CD4-positive, alpha-beta T cell (primary cell): ENCODE results near the gene THADA. TPM values are rescaled to one million over a fixed set of nuclear protein-coding genes. Genes with fewer than 3 reads are reported as not detected.
A peak's percentile ranks its signal among the peaks of the same experiment; 100 is the strongest.

Experiments used
- ATAC-seq: fragments of 200-7000 bp; cut with Tn5 transposase; one replicate; pipeline ENCODE4 v1.10.0; 2022; ENCODE audit warnings: mild to moderate bottlenecking; ENCODE audit not compliant: poor library complexity
- CTCF ChIA-PET: fragments of 350-600 bp; sonication (Branson Sonifier 250); formaldehyde crosslinking; loops from one replicate; lab custom pipeline; 2021; ENCODE audit warnings: antibody characterized with exemption, inconsistent platforms; lab: Charles Lee
- POLR2A ChIA-PET: fragments of 350-600 bp; sonication (Branson Sonifier 250); formaldehyde crosslinking; loops from one replicate; lab custom pipeline; 2021; ENCODE audit warnings: antibody characterized with exemption, inconsistent platforms; lab: Charles Lee
- DNase-seq, 14 experiments: peaks; one replicate each; pipeline ENCODE4 v3.0.0-alpha.2; 2013 to 2020; ENCODE audit warnings: mixed read lengths in 2 of 14
- H3K27ac ChIP-seq, 2 donors: one replicate each; pipeline versions ENCODE4 v1.5.1 to v1.7.0; 2013; ENCODE audit warnings: low read length in 2 of 2, low read depth in 1 of 2, mild to moderate bottlenecking in 1 of 2
- H3K27me3 ChIP-seq, 2 experiments: 1 replicate in 1 of 2; 2 replicates in 1 of 2; pipeline versions ENCODE4 v1.6.1 to v1.7.0; 2013; ENCODE audit warnings: low read length in 2 of 2, control low read depth in 1 of 2, mild to moderate bottlenecking in 1 of 2, moderate library complexity in 1 of 2; ENCODE audit not compliant: insufficient read depth in 2 of 2, control insufficient read depth in 1 of 2
- H3K36me3 ChIP-seq: one replicate; pipeline ENCODE4 v1.6.1; 2013; ENCODE audit warnings: low read length, control low read depth; ENCODE audit not compliant: insufficient read depth
- H3K4me1 ChIP-seq: one replicate; pipeline ENCODE4 v1.6.1; 2013; ENCODE audit warnings: low read length, control low read depth; ENCODE audit not compliant: insufficient read depth
- H3K4me3 ChIP-seq: one replicate; pipeline ENCODE4 v1.5.1; 2013; ENCODE audit warnings: mild to moderate bottlenecking, low read length, moderate library complexity
- H3K9me3 ChIP-seq, 2 experiments: 1 replicate in 1 of 2; 2 replicates in 1 of 2; pipeline versions ENCODE4 v1.6.1 to v1.7.0; 2013; ENCODE audit warnings: low read length in 2 of 2, mild to moderate bottlenecking in 2 of 2, control low read depth in 1 of 2, moderate library complexity in 1 of 2; ENCODE audit not compliant: control insufficient read depth in 1 of 2, insufficient read depth in 1 of 2
- H3K27ac Mint-ChIP-seq: one replicate; pipeline ENCODE4 v1.8.0; 2020; ENCODE audit warnings: mixed read lengths
- H3K27me3 Mint-ChIP-seq: one replicate; pipeline ENCODE4 v1.8.0; 2021; ENCODE audit warnings: mixed read lengths
- H3K36me3 Mint-ChIP-seq: one replicate; pipeline ENCODE4 v1.8.0; 2021; ENCODE audit warnings: low read depth, mixed read lengths
- H3K4me1 Mint-ChIP-seq: one replicate; pipeline ENCODE4 v1.8.0; 2021; ENCODE audit warnings: low read depth, mixed read lengths
- H3K4me3 Mint-ChIP-seq: one replicate; pipeline ENCODE4 v1.8.0; 2020; ENCODE audit warnings: mild to moderate bottlenecking, mixed read lengths
- H3K9me3 Mint-ChIP-seq: one replicate; pipeline ENCODE4 v1.8.0; 2020; ENCODE audit warnings: mixed read lengths
- intact Hi-C, 2 experiments: fragments of 100-400 bp; cut with DNase I in 1 of 2; cut with micrococcal nuclease in 1 of 2; formaldehyde crosslinking; loops; one replicate each; pipeline versions ENCODE4 v1.15.1 to v1.9.0; 2023 to 2025; cut with DNase I, micrococcal nuclease
- total RNA-seq, 174 experiments: library from RNA in 2 of 174; stranded (reverse) in 2 of 174; gene quantifications; one replicate each; pipeline ENCODE4 v1.2.3 and lab custom pipeline; 2021 to 2026
- TF ChIP-seq, protein P1 (sequence below): fragments of 200-600 bp; IDR thresholded peaks from one replicate; pipeline ENCODE4 v1.8.0; 2022; ENCODE audit warnings: antibody characterized with exemption, mild to moderate bottlenecking

The THADA gene
- total RNA-seq, 2 experiments from 2014 or later = 29.3 to 32.9 TPM

DNA sequence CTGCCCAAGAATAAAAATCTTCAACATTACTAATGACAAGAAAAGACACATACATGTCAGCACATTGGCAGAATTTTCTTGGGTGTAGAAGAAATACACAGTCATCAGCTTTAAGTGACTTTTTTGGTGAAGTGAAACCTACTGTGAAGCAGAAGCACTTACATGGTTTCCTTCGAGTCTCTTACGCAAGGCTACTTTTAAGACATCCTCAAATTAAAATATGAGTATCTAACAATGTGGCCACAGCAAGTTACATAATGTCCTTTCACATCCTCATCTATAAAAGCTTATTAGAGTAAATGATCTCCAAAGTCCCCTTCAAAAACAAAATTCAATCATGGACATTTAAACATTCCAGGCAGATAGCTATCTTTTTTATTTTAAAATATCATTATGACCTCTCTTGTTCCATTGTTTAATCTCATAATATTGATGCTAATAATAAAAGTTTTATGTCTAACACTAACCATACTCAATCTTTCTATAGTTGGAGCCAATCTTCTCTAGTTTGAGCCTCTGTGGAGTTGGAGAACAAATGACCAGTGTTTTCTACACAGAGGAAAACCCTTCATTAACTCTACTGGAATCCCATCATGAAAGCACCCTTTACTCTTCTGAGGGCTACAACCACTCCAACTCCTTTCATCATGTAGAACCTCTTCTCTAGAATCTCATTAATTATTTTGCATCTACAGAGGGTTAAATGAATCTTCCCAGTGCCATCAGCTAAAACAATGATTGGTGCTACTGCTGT is 187.3 kb downstream of the THADA start:
- POLR2A ChIA-PET = no interaction called here

DNA sequence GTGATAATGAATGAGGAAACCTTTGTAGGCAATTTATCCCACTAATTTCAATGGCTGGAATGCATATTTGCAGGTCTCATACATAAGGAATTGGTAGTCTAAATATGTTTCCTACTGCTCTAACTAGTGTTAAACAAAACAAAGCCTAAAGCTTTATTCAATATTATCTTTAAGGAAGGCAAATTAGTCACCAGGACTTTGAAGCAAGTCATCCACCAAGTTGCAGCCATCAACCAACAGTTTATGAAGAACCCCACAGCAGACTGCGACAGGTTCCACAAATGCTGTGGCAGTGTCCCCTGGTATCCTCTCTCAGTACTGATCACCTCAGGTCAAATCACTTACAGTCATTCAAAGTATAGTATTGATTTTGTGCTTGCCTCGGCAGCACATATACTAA is 187.9 kb downstream of the THADA start:
- no peaks in the 10 kb centered on the region for H3K9me3 Mint-ChIP-seq
- H3K27ac Mint-ChIP-seq = no peak overlapping the region
- TF ChIP-seq, protein P1, sequence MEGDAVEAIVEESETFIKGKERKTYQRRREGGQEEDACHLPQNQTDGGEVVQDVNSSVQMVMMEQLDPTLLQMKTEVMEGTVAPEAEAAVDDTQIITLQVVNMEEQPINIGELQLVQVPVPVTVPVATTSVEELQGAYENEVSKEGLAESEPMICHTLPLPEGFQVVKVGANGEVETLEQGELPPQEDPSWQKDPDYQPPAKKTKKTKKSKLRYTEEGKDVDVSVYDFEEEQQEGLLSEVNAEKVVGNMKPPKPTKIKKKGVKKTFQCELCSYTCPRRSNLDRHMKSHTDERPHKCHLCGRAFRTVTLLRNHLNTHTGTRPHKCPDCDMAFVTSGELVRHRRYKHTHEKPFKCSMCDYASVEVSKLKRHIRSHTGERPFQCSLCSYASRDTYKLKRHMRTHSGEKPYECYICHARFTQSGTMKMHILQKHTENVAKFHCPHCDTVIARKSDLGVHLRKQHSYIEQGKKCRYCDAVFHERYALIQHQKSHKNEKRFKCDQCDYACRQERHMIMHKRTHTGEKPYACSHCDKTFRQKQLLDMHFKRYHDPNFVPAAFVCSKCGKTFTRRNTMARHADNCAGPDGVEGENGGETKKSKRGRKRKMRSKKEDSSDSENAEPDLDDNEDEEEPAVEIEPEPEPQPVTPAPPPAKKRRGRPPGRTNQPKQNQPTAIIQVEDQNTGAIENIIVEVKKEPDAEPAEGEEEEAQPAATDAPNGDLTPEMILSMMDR = no peak
- no peak overlapping the region for H3K27ac ChIP-seq
- H3K4me1 Mint-ChIP-seq = no peaks in the 10 kb centered on the region
- no peak overlapping the region for H3K4me3 Mint-ChIP-seq
- ATAC-seq (no peak), DNase-seq (peak in 2 of 14 experiments; percentile 14 to 21)
- POLR2A ChIA-PET = no interaction called here
- intact Hi-C loops = no loop called here
- no peaks in the 10 kb centered on the region for H3K27me3 Mint-ChIP-seq
- no peak overlapping the region for H3K4me3 ChIP-seq
- H3K27me3 ChIP-seq = no peaks in the 10 kb centered on the region
- H3K36me3 Mint-ChIP-seq = peaks cover 9% of the 10 kb centered on the region
- H3K4me1 ChIP-seq = no peaks in the 10 kb centered on the region
- CTCF ChIA-PET = no interaction called here
- no peaks in the 10 kb centered on the region for H3K9me3 ChIP-seq
- no peaks in the 10 kb centered on the region for H3K36me3 ChIP-seq

More for the DNA sequence above, 187.3 kb downstream of the THADA start:
- DNase-seq (peak in 2 of 14 experiments; percentile 46 to 59), ATAC-seq (no peak)
- H3K4me3 ChIP-seq = no peak overlapping the region
- H3K27ac ChIP-seq = no peak overlapping the region
- Mint-ChIP-seq H3K9me3 (no peaks in the 10 kb centered on the region), H3K4me3 (no peak overlapping the region), H3K36me3 (peaks cover 10% of the 10 kb centered on the region), H3K27me3 (no peaks in the 10 kb centered on the region), H3K4me1 (no peaks in the 10 kb centered on the region), H3K27ac (no peak overlapping the region)
- no peaks in the 10 kb centered on the region for H3K27me3 ChIP-seq
- CTCF ChIA-PET = no interaction called here
- no peaks in the 10 kb centered on the region for H3K9me3 ChIP-seq
- TF ChIP-seq, protein P1 = no peak
- no peaks in the 10 kb centered on the region for H3K4me1 ChIP-seq
- no peaks in the 10 kb centered on the region for H3K36me3 ChIP-seq
- intact Hi-C loops = no loop called here

- Histone ChIP-seq H3K9me3 (no peaks in the 10 kb centered on the region), H3K27me3 (no peaks in the 10 kb centered on the region), H3K4me3 (no peak overlapping the region), H3K27ac (no peak overlapping the region), H3K4me1 (no peaks in the 10 kb centered on the region), H3K36me3 (no peaks in the 10 kb centered on the region)
- DNase-seq (no peak), ATAC-seq (no peak)
- ChIA-PET POLR2A (no interaction called here), CTCF (no interaction called here)
- Mint-ChIP-seq H3K9me3 (no peaks in the 10 kb centered on the region), H3K4me3 (no peak overlapping the region), H3K36me3 (peaks cover 9% of the 10 kb centered on the region), H3K27me3 (no peaks in the 10 kb centered on the region), H3K4me1 (no peaks in the 10 kb centered on the region), H3K27ac (no peak overlapping the region)
- intact Hi-C loops = no loop called here
- TF ChIP-seq, protein P1 = no peak
These were observed 189.1 kb downstream of the THADA start for GRCh38 chr2:43406651-43407279.
